T-helper 22 cell (primary cell): ENCODE results near the gene REN.

Experiments used
- DNase-seq: peaks from one replicate; pipeline ENCODE4 v3.0.0-alpha.2; 2020; ENCODE audit warnings: low read depth

REN gene

DNA sequence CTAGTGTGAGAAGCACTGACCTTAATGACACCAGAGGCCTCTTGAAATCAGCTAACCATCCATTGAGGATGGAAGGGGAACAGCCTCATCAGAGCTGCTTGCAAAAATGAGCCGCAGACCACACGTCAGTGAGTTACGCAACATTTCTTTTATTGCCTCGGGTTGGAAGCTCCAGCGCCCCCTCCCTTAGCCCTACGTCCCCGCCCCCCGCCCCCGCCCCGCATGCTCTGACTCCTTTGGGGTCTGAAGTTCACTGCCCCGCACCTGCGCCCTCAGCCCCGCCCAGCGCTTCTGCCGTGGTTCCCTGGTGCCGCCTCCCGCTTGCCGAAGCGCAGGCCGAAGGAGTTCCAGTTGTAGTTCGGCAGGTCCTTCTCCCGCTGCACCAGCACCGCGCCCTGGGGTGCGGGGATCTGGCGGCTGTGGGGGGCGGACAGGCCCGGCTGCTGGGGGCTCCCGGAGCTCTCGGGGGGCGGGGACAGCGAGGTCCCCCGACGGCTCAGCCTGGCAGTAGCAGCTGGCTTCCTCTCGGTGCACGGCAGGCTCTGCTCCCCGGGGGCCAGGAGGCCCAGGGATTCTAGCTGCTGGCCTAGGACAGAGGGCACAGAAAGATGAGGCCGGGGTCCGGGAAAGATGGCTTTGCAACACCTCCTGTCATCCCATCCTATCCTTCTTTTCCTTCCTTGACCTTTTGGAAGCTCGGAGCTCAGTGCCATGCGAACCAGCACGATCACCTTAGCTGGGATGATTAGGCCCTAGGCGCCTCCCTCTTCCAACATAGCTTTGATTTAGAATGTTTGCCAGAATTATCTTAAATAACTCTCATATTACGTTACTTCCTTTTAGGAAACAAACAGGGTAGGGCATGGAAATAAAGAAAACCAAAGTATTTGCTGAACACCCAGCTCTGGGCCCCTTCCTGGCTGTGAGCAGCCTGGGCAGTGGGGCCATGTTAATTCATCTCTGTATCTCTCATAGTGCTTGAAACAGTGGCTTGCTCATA, 24.4 kb upstream of the REN start:
- DNase-seq: no peak

DNA sequence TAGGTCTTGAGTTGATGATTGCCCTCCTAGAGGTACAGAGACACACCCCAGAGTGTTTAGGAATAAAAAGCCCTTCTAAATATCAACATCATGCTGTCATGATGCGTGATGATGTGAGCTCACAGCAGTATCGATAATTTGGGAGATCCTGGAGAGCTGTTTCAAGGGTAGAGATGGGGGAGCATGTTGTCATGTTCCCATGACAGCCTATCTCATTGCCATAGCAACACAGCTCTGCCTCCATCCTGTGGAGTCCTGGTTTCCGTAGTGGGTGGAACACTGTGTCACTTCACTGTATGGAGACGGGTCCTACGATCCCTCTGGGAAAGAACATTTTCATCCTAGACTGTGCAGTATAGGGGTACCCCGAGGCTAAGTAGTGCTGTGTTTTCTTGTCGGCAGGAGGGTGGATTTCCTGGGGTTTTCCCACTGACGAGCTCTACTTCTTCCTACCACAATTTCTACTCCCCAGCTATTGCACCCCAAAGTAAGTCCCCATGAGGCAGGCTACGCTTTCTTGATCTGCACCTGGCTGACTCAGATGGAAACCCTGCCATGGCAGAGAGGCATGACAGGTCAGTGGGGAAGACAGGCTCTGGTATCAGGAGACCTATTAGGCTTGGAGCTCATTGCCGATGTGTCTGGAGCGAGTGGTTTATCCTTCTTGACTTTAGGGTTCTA, 23.0 kb upstream of the REN start:
- DNase-seq: no peak

DNA sequence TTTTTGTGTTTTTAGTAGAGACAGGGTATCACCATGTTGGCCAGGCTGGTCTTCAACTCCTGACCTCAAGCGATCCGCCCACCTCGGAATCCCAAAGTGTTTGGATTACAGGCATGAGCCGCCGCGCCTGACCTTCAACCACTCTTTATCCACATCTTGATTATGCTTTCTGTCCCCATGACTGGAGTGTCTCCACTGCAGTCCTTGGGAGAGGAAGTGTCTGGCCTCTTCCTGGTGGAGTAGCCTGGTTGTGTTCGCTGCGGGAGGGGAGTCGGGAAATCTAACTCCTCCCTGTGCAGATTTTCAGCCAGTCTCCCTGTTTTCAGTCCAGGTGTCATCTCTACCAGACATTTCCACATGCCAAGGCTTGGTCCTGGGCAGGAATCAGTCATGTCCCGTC, 20.5 kb upstream of the REN start:
- DNase-seq: no peak

DNA sequence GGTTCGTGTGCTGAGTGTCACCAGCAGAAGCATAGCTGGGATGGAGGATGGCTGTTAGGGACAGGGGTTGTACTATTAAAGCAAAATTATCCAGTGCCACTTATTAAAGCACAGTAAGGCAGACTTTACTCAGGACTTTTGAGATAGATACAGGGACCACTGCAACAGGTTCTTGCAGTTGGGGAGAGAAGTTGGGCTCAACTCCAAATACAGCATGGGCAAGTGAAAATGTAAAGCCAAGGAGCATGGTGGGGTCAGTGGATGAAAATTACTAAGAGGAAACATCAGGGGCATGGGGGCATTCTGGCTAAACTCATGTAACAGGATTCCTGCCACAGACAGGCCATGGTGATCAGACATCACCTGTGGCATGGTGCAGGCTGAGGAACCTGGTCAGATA, 15.0 kb upstream of the REN start:
- DNase-seq: no peak

DNA sequence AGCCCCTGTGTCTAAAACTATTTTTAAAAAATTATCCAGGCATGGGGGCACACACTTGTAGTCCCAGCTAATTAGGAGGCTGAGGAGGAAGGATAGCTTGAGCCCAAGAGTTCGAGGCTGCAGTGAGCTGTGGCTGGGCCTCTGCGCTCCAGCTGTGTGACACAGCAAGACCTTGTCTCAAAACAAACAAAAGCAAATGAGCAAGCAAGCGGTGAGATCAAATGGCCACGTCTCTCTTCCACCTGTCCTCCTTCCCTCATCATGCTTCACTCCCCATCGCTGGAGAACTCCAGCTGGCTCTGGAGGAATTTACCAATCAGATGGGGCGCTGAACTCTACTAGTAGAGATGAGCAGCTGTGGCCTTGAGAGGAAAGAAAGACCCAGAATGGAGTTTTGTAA, 14.0 kb upstream of the REN start:
- no peak for DNase-seq

DNA sequence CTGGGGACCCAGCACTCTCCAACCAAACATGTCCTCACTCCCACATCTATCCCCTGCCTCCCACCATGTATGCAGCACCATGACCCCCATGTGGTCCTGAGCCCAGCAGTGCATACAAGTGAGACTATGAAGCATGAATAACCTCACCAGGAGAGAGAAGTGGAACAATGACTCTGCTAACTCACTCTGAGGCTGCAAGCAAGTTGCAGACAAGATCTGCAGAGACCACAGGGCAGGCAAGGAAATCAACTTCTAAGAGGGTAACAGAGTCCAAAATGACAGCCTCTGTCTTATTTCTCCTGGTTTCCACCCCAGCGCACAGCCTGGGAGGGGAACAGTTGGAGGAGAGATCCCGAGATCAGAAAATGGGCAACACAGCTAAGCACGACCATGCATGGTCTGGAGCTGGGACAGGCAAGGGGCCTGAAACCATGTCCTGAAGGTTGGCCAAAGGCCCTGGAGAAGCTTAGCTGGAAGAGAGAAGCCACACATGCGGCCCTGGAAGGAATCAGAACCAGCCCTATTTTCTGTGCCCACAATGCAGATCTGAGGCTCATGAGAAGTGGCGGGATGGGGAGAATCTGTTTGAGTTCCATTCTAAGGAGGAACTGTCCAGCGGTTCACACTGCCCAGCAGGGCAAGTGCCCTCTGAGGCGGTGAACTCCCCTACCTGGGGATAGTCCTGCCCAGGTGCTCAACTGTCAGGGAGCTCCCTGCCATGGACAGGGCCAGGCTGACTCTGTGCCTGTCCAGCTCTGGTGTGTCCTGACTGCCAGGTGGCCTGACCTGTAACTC, 12.5 kb upstream of the REN start:
- DNase-seq: no peak

DNA sequence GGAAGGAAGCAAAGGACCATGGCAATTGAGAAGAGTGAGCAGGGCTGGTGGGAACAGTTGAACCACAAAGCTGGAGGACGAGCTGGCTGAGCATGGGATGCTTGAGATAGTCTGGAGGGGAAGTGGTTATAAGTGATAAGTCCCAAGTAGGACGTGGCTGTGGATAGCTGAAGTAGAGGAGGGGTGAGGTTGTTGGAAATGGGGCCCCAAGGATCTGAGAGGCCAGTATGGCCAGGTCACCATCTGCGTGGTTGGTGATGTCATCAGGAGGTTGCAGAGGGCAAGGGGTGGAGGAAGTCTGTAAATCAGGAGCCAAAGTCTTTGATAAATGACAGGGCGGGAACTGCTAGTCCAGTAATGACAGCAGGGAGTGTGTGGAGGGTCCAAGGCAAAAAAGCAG, 11.0 kb upstream of the REN start:
- DNase-seq: no peak

DNA sequence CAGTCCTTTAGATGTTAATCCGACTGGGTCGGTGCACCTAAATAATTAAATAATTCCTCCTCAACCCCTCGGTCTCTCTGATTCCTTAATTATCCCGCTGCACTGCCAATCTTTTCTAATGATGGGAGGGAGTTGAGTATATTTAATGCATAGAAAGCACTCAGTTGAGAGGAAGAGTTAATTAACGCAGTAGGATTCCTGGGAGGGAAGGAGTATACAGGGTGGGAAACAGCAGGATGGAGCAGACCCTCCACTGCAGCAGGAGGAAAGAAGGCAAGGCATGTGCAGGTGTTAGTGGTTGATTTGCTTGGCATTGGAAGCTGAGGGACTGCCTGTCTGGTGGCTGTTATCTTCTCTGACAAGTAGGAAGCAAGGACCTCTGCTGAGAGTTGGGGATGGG, 9.9 kb upstream of the REN start:
- no peak for DNase-seq

DNA sequence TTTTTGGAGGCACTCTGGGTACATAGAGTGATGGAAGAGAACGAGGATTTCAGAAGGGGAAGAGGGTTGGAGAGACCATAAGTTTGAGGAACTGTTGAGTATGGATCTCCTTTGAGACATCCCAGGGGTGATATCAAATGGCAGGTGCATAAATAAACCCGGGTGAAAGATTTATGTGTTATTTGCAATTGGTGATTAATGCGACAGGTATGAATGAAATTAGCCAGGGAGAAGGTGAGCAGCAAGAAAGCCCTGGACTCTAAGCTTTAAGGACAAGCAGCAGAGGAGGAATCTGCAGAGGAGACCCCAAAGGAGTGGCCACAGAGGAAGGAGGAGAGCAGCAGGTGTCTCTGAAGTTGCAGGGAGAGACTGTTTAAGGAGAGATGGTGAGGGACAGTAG, 8.8 kb upstream of the REN start:
- DNase-seq: no peak

DNA sequence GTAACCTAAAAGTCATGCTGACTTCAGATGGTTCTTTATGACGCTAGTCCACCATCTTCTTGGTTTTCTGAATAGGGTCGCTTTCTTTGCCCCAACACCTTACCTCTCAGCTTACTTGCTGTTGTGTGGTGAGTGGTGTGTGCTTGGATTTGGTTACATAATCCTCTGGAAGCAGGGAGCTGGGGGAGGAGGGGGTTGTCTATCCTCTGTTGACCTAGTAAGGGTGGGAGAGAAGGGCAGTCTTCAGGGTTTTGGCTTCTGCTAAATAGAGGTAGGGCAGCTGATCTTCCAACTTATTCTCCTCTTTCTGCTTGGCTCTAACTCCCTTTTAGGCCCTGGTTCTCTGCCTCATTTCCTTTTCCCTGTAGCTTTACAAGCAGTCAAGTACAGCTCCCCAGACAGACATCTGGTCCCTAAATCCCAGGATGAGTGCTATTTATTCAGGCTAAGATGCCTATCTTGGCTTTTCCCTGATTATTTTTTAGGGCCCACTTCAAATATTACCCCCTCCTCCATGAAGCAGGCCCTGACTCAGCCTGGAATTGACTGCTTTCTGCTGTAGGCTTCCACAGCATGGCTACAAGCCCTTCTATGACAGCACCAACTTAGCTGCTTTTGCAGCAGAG, 6.4 kb upstream of the REN start:
- no peak for DNase-seq

DNA sequence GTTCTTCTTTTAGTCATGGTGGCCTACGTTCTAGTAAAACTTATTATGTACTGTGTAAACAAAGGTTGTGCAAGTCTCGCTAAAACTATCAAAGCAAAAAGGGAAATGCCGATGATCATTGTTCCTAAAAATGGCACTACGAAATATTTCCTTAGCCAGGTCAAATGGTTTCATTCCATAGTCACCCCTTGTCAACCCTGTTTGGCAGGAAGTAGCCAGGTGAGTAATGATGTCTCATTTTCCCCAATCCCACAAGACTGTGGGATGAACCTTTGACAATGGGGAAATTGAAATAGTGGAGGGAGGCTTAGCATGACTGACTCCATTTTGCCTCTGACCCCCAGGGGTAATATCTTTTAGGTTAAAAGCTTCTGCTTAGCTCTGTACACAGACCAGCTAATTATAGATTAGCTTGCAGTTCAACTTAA, 5.6 kb upstream of the REN start:
- no peak for DNase-seq

DNA sequence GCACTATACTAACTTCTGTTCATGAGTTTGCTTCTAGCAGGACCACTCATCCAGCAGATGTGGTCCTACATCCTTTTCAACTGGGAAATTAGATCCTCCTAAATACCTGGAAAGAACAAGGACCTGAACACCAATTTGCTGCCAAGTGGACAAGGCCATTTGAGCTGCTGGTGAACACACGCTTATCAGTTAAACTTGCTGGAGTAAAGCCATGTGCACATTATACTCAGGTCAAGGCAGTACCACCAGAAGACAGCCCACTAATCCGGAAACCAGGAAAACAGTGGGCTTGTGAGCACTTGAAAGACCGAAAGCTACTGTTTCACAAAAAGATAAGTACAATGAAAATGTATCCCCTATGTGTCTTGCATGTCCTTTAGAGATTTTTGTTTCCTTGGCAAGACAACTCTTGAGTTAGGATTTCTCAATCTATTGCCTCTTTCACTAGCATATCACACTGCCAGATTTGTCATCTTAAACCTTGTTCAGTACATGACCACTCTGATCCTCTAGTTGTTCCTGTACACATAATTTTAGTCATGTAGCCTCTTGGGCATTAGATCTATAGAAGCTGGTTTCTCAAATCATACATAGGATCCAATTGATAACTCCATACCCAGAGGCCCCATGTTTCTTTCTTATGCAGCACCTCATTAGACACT, 4.5 kb upstream of the REN start:
- DNase-seq: no peak

DNA sequence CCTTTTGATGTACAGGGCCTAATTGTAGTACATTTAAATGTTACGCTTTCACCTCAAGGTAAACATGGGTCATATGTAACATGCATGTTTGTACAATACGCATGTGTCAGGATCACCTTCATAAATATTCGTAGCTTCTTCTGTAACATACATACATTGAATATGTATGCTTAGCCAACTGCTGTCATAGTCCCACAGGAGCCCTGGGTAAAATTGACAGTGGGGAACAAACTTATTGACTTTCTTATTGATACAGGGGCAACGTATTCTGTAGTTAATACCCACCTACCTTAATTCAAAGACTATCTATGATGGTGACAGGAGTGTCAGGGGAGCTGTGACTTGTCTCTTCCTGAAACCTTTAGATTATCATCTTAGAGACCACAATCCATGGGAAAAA, 3.7 kb upstream of the REN start:
- DNase-seq: no peak

DNA sequence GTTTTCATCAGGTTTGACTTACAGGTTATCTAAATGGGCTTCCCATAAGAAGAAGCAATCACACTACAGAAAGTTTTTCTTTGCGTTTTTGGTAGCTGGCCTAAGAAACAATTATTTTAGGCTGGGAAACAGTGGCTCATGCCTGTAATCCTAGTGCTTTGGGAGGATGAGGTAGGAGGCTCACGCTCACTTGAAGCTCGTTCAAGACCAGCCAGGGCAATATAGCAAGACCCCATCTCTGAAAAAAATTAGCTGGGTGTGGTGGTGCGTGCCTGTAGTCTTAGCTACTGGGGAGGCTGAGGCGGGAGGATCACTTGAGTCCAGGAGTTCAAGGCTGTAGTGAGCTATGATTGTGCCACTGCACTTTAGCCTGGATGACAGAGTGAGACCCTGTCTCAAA, 1.6 kb upstream of the REN start:
- DNase-seq: no peak

DNA sequence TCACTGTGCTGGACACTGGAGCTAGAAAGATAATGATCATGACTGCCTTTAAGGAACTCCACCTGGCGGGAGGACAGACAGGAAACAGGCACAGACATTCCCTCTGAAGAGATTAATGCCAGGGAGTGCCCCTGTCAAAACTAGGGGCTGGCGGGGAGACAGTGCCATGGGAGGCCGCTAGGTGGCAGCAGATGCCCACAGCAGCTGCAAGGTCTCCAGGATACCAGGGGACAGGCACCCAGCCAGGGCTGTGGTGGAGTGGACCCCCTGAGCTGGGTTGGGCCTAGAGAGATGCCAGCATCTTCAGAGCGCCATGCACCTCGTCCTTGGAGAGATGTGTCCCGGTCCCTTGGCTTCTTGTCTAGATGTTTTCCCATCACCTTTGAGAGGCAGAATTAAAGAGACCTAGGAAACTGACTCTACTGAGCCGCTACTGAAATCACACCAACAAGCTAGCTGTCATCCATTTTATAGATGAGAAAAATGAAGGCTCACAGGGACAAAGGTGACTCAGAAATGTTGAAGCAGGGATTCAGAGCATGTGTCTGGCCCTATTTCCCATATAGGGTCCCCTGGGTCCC, 3.6 kb downstream of the REN start:
- DNase-seq: peak; percentile 31

DNA sequence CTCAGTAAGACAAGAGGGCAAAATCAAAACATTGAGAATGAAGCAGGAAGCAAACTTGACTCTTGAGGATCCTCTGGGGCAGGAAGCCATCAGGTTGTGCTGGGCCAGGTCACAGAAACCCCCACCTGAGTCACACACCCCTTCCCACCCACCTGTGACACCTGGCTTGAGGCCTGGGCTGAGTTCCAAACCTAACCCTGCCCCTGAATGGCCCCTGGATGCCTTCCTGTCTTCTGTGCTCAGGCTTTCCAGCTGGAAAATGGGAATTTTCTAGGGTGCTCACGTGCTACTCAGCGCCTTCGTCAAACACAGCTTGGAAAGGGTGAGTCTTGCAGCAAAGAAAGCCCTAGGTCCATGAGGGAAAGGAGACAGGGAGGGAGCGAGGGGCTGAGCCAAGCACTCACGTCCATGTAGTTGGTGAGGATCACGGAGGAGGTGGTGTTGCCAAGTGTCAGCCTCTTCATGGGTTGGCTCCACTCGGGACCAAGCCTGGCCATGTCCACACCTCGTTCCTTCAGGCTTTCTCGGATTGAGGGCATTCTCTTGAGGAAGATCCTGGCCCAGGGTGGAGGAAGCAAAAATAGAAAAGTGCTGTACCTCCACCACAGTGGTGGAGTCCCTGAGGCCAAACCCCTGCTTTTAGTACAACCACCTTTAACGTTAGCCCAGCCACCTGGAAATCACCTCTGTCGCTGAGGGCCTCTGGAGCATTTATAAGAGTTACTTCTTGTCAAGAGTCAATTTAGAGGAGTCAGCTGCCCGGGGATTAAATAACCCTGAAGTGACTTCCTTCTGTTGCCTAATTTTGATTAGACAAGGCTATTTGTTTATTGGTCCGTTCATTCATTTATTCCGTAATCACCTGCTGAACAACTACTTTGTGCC, 4.3 kb downstream of the REN start:
- no peak for DNase-seq

DNA sequence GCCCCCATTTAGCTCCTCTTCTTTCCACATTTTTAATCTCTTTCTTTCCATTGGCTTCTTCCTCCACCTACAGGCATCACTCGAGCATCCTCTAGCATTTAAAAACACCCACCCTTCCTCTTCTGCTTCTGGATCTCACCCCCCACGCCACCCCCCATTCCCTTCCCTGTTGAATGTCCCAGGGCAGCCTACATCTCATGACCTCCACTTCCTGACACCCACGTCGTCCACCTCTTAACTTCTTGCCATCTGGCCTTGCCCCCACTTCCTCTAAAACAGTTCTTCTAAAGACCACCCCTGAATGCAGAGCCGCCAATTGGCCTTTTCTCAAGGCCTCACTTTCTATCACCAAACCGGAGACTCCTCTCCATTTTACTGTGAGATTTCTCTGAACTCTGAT, 8.2 kb downstream of the REN start:
- no peak for DNase-seq

DNA sequence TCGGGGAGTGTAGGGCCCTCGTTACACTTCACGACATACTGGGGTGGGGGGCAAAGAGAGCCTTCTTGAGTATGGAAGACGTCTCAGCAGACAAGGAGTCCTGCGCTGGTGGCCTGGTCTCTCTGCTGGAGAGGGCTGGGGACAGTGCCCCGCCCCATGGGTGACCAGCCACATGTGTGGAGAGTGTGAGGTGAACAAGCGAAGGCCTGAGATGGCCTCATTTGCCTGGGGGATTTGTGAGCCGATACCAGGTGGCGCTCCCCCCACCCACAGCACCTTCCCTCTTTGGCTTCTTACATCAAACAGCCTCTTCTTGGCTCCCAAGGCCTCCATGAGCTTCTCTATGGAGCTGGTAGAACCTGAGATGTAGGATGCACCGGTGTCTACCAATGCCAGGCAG, 10.3 kb downstream of the REN start:
- DNase-seq: no peak

DNA sequence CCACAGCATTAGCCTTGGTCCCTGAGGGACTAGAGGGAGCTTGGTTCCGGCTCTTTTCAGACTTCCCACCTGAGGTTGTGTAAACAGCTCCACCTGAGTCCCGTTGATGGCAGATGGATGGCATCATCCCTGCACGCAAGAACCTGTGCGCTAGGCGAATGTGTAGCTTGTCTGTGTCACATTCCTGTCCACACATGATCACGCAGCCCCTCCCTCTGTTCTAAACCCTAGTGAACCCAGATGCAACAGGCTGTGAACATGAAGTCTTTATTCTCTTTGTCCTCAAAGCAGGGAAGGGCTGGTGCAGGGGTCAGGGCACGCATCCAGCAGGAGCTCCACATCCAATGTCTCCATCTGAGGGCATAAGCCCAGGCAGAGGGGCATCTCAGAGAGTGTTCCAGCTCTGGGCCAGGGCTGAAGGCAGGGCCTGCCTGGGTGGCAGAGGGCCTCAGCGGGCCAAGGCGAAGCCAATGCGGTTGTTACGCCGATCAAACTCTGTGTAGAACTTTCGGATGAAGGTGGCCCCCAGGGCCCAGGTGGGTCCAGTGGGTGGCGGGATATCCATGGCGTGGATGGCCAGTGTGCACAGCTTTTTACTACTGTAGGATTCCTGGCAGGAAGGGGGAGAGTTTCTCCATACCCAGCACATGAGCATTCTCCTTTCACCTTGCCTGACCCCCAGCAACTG, 11.4 kb downstream of the REN start:
- DNase-seq: no peak

DNA sequence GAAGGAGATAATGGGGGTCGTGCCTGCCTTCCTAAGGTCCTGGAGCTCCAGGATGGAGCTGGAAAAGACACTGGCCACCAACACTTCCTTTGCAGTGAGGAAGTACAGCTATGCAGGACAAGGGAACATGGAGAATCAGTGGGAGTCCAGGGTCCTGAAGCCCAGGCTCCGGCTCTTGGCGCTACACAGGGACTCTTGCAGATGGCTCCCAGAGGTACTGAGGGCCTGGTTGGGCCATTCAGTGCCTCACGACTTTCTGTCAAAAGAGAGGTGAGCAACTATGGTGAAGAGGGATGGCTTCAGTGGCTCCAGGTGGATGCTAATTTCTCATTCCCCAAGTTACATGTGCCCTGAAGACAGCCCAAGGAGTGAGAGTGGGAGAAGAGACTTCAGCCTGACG, 12.5 kb downstream of the REN start:
- DNase-seq: no peak
